Stimulated activated CD8-positive, alpha-beta memory T cell treated with anti-CD3 and anti-CD28 coated beads, Interleukin-15, amount 100 ng/mL, for 1 hour (primary cell): ENCODE results near the gene CDA.

Source experiments
- DNase-seq: peaks from one replicate; pipeline ENCODE4 v3.0.0-alpha.2; 2020; ENCODE audit warnings: low read depth

Gene CDA

DNA sequence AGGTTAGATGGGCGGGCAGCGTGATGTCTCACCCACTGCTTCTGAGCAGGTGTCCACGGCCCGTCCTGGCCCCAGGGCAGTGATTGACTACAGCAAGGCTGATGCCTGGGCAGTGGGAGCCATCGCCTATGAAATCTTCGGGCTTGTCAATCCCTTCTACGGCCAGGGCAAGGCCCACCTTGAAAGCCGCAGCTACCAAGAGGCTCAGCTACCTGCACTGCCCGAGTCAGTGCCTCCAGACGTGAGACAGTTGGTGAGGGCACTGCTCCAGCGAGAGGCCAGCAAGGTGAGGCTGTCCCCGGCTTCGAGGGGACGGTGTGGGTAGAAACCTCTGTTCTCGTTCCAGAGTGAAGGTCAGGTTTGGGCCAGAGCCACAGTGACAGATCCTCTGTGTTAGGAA is 60.0 kb downstream of the CDA start:
- no peak for DNase-seq

DNA sequence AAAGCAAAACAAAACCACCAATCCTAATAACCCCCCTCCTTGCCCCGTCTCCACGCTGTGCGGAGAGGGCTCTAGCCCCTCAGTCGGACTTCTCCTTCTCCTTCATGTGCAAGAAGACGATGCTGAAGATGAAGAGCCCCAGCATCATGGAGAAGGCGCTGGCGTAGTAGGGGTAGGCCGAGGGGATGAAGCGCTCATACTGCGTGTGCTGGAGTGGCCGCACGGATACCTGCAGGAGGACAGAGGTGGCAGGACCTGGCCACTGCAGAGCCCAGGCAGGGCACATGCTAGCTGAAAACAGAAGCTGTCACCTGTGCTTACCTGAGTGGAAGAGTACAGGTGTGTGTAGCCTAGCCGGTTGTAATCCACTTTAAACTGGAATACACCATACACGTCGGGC is 63.4 kb downstream of the CDA start:
- DNase-seq: no peak

DNA sequence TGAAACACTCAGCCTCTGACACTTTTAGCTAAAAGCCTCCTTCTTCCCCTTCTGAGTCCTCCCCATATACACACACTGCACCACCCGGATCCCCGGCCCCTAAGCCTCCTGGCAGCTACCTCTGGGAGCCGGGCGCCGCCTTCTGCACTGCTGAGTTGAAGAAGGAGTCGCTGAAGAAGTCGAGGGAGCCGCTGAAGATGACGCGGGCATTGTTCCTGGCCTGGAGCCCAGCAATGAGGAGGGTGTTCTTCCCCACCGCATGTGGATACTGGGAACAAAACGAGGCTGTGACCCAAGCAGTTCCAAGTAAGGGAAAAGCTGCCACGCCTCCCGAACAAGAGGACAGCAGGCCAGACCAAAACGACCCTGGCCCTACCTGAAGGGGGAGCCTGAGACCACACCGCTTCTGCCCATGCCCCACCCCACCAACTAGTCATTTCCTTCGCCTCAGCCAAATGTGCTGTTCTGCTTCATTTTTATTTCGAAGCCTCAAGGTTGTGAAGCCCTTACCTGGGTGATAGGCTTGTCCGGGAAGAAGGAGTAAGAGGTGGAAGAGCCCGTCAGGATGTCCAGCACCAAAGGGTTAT is 65.3 kb downstream of the CDA start:
- no peak for DNase-seq

DNA sequence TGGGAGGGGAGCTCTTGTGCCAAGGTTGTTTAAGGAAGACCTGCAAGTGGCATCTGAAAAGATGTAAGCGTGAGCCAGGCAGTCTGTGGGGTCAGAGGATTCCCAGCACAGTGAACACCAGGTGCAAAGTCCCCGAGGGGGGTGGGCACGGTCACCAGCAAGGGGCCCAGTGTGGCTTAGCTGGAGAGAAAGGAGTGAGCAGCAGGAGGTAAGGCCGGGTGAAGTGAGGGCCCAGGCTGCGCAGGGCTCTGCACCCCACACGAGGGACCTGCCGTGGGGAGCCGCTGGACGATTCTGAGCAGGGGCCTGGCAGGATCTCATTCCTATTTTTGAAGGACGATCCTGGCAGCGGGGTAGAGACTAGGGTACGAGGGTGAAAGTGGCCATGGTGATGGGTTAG is 68.1 kb downstream of the CDA start:
- no peak for DNase-seq

DNA sequence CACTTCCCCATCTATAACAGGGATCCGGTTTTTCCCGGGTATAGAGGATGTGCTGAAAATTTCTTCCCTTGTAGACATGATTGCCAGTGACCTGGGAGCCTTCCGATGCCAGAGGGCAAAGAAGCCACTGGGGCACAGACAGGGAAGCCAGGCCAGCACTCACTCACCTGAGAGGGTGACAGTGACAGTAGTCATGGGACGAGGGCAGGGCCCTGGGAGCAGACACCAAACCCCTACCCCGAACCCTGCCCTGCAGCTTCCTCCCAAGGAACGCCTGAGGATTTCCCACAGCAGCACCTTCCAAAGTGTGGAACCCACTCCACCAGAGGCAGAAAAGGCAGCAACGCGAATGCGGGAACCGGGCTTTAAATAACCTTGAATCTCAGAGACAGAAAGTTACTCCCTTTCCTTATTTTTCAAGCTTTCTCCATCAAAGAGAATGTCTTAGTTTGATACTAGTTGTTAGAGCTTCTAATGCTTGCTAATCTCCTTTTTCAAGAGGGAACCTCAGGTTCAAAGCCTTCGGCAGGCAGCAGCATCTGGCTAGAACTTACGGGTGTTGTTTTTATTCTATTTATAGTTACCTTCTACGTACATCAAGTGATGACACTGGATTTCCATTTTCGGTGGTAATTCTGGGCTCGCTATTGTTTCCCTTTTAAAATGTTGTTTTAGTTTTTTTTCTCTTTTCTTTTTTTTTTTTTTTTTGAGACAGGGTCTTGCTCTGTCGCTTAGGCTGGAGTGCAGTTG is 69.4 kb downstream of the CDA start:
- no peak for DNase-seq

DNA sequence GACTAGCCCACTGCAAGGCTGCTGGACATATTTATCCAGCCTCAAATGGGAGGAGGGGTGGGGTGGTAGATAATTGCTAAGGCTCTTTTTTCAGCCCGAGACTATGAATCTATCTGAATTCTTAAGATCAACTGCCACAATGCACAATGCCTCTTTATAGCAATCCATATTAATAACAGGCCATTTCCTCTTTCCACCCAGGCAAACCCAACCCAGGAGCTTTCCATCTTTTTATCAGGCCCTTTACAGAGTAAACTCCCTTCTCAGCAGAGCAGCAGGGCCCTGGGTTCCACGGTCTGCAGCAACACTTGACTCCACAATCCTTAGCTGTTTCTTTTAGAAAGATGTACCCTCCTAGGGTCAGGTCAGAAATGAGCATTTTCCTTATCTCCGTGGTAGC is 71.5 kb downstream of the CDA start:
- no peak for DNase-seq

DNA sequence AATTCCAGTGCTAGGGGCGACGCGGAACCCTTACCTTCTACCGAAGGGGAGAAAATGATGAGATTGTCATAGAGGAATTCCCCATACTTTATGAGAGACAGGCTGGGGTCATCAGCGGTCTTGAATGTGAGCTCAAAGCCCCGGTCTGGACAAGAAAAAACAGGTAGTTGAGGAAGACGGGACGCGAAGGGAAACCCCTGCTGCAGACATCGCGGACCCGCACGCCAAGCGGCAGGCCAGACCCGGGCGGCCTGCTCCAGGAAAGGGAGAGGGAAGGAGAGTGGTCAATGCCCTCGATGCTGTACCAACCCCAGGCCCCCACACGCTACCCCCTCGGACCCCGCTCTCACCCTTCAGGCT is 71.9 kb downstream of the CDA start:
- no peak for DNase-seq

DNA sequence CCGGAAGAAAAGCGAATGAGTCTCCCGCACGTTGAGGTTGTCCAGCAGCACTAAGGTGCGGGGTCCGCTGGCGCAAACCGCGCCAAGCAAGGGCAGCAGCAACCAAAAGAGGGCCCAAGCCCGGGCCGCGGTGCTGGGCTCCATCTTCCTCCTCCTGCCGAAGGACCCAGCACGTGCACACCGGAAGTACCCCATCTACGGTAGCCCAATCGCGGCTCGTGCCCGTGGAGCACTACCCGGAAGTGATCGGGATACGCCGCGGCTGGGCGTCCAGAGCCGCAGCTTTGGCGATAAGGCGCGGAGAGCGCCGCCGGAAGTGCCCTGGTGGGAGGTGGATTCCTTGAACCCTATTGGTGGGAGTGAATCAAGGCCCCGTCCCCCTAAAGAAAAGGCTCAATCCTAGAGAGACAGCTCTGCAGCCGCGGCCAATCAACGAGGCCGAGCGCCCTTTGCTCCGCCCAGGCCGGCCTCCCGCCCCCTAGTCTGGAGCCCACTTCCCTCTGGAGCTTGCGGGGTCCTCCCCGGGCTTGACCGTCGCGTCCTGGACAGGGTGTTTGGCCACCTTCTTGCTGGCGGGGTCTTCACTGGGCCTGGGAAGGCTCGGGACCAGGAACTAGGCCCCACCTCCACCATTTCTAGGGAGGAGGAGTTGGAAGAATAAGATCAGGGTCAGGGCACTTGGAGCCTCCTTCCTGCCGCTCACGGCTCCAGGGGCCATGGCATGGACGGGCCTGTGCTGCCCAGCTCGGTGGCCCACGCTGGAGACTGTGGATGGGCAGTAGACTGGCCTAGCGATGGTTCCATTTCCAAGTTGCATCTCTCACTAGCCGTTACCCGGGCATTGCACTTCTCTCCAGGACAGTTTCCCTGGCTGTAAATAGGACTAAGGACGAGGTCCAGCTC is 72.6 kb downstream of the CDA start, which contains the start of gene DDOST:
Gene DDOST, minus strand, starts transcription at position 163 of the 903 bp plus-strand sequence. Its CDS starts 19 bp downstream, at position 144.
- DNase-seq: peak; percentile 82

DNA sequence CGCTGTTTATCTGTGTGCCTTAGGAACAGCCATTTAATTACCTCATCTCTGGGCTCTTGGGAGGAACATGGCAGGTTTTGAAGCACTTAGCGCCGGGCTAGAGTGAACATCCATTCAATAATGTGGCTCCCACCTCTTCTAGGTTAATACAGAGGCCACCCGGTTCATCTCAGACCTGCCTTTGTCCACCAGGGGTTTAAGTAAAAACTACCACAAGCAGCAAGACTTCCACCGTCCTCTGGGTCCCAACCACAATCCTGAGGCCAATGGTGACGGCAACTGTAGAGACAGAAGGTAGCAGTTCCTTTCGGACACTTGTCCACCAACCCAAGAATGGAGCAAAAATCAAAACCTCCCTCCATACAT is 73.2 kb downstream of the CDA start:
- DNase-seq: no peak

DNA sequence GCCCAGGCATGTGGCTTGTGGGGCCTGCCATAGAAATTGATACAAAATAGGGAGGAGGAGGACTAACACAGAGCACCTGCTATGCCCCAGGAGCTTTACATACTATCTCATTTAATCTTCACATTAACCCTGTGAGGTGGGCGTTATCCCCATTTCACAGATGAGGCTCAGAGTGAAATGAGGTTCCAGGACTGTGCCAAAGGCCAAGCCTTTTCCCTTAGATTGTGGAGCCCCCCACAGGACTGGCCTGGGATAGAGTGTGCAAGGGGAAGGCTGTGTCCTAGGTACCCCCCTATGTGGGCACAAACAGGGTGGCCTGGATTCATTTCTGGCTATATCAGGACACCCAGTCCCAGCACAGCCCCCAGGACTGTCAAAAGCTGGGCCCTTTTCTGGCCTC is 74.5 kb downstream of the CDA start:
- no peak for DNase-seq

DNA sequence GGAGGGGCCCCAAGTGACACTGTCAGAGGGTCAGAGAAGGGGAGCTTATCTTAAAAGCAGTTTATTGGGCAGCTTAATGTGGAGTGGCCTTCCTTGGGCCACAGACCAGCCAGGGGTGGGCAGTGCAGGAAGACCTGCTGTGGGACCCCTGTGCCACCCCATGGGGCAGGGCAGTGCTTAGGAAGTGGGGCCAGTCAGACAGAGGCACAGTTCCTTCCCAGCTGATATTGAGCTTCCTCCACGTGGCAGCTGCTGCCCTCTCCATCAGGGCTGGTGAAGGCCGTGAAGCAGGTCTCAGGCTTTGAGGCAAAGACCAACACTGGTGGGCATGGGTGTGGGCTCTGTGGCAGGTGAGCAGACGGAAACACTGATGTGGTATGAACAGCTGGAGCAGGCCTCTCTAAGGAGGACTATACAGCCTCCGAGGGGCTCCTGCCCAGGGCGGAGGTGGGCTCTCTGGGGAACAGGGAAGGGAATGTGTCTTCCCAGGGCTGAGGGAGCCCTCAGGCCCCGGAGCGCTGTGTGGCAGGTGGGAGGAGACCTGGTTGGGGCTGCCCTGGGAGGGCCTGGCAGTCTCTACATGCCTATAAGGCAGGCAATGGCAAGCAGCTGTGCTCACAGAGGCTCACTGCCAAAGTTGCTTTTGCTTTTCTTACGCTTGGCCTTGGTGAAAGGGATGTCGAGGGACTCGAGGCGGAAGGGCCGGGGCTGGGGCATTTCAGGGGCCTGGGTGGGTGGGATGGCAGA is 75.2 kb downstream of the CDA start:
- DNase-seq: no peak

DNA sequence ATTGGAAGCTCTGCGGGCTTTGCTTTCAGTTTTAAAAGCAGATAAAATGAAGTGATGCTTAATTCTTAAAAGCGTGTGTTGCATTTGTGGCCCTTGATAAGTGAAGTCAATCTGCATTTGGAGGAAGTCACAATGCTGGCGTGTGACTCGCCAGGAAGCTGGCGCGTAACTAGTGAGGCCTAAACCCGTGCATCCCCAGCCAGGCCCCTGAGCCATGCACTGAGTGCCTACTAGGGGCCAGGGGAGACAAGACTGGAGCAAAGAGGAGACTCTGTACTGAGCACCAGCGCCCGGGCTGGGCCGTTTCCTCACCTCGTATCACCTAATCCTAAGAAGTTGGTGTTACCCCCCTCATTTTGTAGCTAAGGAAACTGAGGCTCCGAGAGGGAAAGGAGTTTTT is 76.8 kb downstream of the CDA start:
- no peak for DNase-seq

DNA sequence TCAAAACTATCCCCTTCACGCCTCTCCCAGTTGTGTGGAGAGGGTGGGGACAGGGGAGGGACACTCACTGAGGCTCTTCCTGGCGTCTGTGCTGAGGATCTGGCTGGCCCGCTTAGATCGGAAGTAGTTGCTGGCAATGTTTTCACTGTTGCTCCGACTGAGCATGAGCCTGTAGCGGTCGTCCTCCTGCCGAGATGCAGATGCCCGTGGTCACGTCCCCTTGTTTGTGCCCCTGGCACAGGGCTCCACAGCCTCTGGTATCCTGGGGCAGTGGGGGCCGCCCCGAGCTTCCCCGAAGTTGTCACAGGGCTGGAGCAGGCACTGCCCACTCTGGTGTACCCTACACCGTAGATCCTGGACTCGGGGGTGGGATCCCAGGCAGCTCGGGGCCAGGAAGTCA is 77.2 kb downstream of the CDA start:
- DNase-seq: no peak

DNA sequence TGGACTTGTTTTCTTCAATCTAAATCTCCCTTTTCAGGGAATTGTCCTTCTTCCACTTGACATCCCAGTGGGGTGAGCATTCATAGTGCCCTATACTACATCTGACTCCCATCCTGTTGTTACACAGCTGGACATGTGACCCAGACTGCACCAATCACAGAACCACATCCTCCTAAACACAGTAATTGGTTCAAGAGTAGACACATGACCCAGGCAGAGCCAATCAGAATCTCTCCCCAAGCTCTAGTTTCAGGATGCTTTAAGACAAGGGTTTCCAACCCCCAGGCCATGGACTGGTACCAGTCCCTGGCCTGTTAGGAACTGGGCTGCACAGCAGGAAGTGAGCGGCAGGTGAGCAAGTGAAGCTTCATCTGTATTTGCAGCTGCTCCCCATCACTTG is 77.9 kb downstream of the CDA start:
- no peak for DNase-seq
